WTC11 (cell line): ENCODE data around the gene HNRNPAB. TPM values are rescaled to one million over a fixed set of nuclear protein-coding genes. Genes with fewer than 3 reads are reported as not detected.
A peak's percentile ranks its signal among the peaks of the same experiment; 100 is the strongest.

Experiments
- ATAC-seq: fragments of 200-7000 bp; cut with Tn5 transposase; 2 replicates; pipeline ENCODE4 v1.10.0; 2021; ENCODE audit warnings: mild to moderate bottlenecking, moderate library complexity
- CTCF ChIA-PET: fragments of 300-600 bp; sonication (Branson Sonifier 250); formaldehyde crosslinking; loops from one replicate; lab custom pipeline; 2021; ENCODE audit warnings: antibody characterized with exemption; lab: Charles Lee
- POLR2A ChIA-PET: fragments of 350-600 bp; sonication (Branson Sonifier 250); formaldehyde crosslinking; loops from one replicate; lab custom pipeline; 2021; ENCODE audit warnings: antibody characterized with exemption; lab: Charles Lee
- DNase-seq: peaks from one replicate; pipeline ENCODE4 v3.0.0; 2021; ENCODE audit warnings: low spot score
- H3K27ac Mint-ChIP-seq: 2 replicates; pipeline ENCODE4 v1.8.0; 2021; ENCODE audit warnings: mixed read lengths
- H3K27me3 Mint-ChIP-seq: 2 replicates; pipeline ENCODE4 v1.8.0; 2021; ENCODE audit warnings: low read depth, mild to moderate bottlenecking, moderate library complexity, mixed read lengths
- H3K36me3 Mint-ChIP-seq: 2 replicates; pipeline ENCODE4 v1.8.0; 2021; ENCODE audit warnings: mixed read lengths
- H3K4me1 Mint-ChIP-seq: 2 replicates; pipeline ENCODE4 v1.8.0; 2022; ENCODE audit warnings: mixed read lengths
- H3K4me3 Mint-ChIP-seq: 2 replicates; pipeline ENCODE4 v1.8.0; 2021; ENCODE audit warnings: mild to moderate bottlenecking, moderate library complexity, mixed read lengths
- H3K9me3 Mint-ChIP-seq: 2 replicates; pipeline ENCODE4 v1.8.0; 2021; ENCODE audit warnings: mixed read lengths
- CDX4 ChIP-seq: fragments of 250-450 bp; sonication (Bioruptor Pico); IDR thresholded peaks from 2 replicates; pipeline ENCODE4 v1.9.0; 2021; ENCODE audit warnings: moderate library complexity, mild to moderate bottlenecking, inconsistent platforms, borderline replicate concordance
- CREB1 ChIP-seq: sonication (generic); formaldehyde crosslinking; IDR thresholded peaks from 2 replicates; pipeline ENCODE4 v1.8.0; 2023; ENCODE audit warnings: mild to moderate bottlenecking, missing genetic modification reagents
- CREM ChIP-seq: sonication (generic); formaldehyde crosslinking; IDR thresholded peaks from 2 replicates; pipeline ENCODE4 v1.8.1; 2022; ENCODE audit warnings: mild to moderate bottlenecking, missing genetic modification reagents, moderate library complexity
- CTCF ChIP-seq: fragments of 200-600 bp; IDR thresholded peaks from 2 replicates; pipeline ENCODE4 v1.8.0; 2022; ENCODE audit warnings: antibody characterized with exemption
- EMX1 ChIP-seq: fragments of 250-450 bp; sonication (Bioruptor Pico); IDR thresholded peaks from 2 replicates; pipeline ENCODE4 v1.8.0; 2021; ENCODE audit warnings: mild to moderate bottlenecking
- ERG ChIP-seq: fragments of 250-450 bp; sonication (Bioruptor Pico); IDR thresholded peaks from 2 replicates; pipeline ENCODE4 v1.8.0; 2021; ENCODE audit warnings: mild to moderate bottlenecking
- ETV6 ChIP-seq: sonication (generic); formaldehyde crosslinking; IDR thresholded peaks from 2 replicates; pipeline ENCODE4 v1.8.1; 2022; ENCODE audit warnings: mild to moderate bottlenecking, missing genetic modification reagents
- FOXJ3 ChIP-seq: sonication (generic); formaldehyde crosslinking; IDR thresholded peaks from 2 replicates; pipeline ENCODE4 v1.9.0; 2021; ENCODE audit warnings: missing genetic modification reagents, mild to moderate bottlenecking, borderline replicate concordance
- GABPB1 ChIP-seq: sonication (generic); formaldehyde crosslinking; IDR thresholded peaks from 2 replicates; pipeline ENCODE4 v1.8.1; 2023; ENCODE audit warnings: mild to moderate bottlenecking, missing genetic modification reagents
- NFATC4 ChIP-seq: fragments of 250-450 bp; sonication (Bioruptor Pico); IDR thresholded peaks from 2 replicates; pipeline ENCODE4 v1.9.0; 2021; ENCODE audit warnings: mild to moderate bottlenecking
- NFE2L1 ChIP-seq: sonication (generic); formaldehyde crosslinking; IDR thresholded peaks from 2 replicates; pipeline ENCODE4 v1.8.1; 2023; ENCODE audit warnings: missing genetic modification reagents
- NR3C1 ChIP-seq: sonication (generic); formaldehyde crosslinking; conservative IDR thresholded peaks from 2 replicates; pipeline ENCODE4 v1.8.1; 2023; ENCODE audit warnings: low read depth, mild to moderate bottlenecking, missing genetic modification reagents
- STAT6 ChIP-seq: sonication (generic); formaldehyde crosslinking; conservative IDR thresholded peaks from 2 replicates; pipeline ENCODE4 v1.8.1; 2023; ENCODE audit warnings: mild to moderate bottlenecking, low read depth, missing genetic modification reagents, moderate library complexity
- TEAD4 ChIP-seq: sonication (generic); formaldehyde crosslinking; IDR thresholded peaks from 2 replicates; pipeline ENCODE4 v1.8.0; 2022; ENCODE audit warnings: mild to moderate bottlenecking, missing genetic modification reagents
- ZNF416 ChIP-seq: fragments of 250-450 bp; sonication (Bioruptor Pico); IDR thresholded peaks from 2 replicates; pipeline ENCODE4 v1.9.0; 2021; ENCODE audit warnings: mild to moderate bottlenecking, inconsistent platforms
- ZNF423 ChIP-seq: fragments of 250-450 bp; sonication (Bioruptor Pico); IDR thresholded peaks from 2 replicates; pipeline ENCODE4 v2.1.2; 2022; ENCODE audit warnings: mild to moderate bottlenecking, moderate library complexity
- total RNA-seq: library from RNA; stranded (reverse); gene quantifications from 3 replicates; pipeline ENCODE4 v1.2.3, GENCODE V29; 2021
- TF ChIP-seq, protein P1 (sequence below): fragments of 250-450 bp; sonication (Bioruptor Pico); IDR thresholded peaks from 2 replicates; pipeline ENCODE4 v1.9.0; 2021; ENCODE audit warnings: mild to moderate bottlenecking, borderline replicate concordance
- TF ChIP-seq, protein P2 (sequence below): sonication (generic); formaldehyde crosslinking; IDR thresholded peaks from 2 replicates; pipeline ENCODE4 v1.8.1; 2022; ENCODE audit warnings: low read depth, missing genetic modification reagents, borderline replicate concordance
- TF ChIP-seq, protein P3 (sequence below): sonication (generic); formaldehyde crosslinking; conservative IDR thresholded peaks from 2 replicates; pipeline ENCODE4 v1.8.1; 2022; ENCODE audit warnings: mild to moderate bottlenecking, missing genetic modification reagents
- TF ChIP-seq, protein P4 (sequence below): sonication (generic); formaldehyde crosslinking; IDR thresholded peaks from 2 replicates; pipeline ENCODE4 v1.8.0; 2022; ENCODE audit warnings: mild to moderate bottlenecking, missing genetic modification reagents
- TF ChIP-seq, protein P5 (sequence below): sonication (generic); formaldehyde crosslinking; IDR thresholded peaks from 2 replicates; pipeline ENCODE4 v1.8.1; 2023; ENCODE audit warnings: mild to moderate bottlenecking, moderate library complexity, missing genetic modification reagents

The HNRNPAB gene
- total RNA-seq, 1 experiment from 2014 or later: 457 TPM

- TF ChIP-seq ETV6 (CRISPR knock-in tag): peak; percentile 82; the same call in 1 of the 2 replicates
- TF ChIP-seq CDX4: no peak
- TF ChIP-seq, protein P1, sequence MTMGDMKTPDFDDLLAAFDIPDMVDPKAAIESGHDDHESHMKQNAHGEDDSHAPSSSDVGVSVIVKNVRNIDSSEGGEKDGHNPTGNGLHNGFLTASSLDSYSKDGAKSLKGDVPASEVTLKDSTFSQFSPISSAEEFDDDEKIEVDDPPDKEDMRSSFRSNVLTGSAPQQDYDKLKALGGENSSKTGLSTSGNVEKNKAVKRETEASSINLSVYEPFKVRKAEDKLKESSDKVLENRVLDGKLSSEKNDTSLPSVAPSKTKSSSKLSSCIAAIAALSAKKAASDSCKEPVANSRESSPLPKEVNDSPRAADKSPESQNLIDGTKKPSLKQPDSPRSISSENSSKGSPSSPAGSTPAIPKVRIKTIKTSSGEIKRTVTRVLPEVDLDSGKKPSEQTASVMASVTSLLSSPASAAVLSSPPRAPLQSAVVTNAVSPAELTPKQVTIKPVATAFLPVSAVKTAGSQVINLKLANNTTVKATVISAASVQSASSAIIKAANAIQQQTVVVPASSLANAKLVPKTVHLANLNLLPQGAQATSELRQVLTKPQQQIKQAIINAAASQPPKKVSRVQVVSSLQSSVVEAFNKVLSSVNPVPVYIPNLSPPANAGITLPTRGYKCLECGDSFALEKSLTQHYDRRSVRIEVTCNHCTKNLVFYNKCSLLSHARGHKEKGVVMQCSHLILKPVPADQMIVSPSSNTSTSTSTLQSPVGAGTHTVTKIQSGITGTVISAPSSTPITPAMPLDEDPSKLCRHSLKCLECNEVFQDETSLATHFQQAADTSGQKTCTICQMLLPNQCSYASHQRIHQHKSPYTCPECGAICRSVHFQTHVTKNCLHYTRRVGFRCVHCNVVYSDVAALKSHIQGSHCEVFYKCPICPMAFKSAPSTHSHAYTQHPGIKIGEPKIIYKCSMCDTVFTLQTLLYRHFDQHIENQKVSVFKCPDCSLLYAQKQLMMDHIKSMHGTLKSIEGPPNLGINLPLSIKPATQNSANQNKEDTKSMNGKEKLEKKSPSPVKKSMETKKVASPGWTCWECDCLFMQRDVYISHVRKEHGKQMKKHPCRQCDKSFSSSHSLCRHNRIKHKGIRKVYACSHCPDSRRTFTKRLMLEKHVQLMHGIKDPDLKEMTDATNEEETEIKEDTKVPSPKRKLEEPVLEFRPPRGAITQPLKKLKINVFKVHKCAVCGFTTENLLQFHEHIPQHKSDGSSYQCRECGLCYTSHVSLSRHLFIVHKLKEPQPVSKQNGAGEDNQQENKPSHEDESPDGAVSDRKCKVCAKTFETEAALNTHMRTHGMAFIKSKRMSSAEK (CRISPR knock-in tag): no peak
- TF ChIP-seq, protein P2, sequence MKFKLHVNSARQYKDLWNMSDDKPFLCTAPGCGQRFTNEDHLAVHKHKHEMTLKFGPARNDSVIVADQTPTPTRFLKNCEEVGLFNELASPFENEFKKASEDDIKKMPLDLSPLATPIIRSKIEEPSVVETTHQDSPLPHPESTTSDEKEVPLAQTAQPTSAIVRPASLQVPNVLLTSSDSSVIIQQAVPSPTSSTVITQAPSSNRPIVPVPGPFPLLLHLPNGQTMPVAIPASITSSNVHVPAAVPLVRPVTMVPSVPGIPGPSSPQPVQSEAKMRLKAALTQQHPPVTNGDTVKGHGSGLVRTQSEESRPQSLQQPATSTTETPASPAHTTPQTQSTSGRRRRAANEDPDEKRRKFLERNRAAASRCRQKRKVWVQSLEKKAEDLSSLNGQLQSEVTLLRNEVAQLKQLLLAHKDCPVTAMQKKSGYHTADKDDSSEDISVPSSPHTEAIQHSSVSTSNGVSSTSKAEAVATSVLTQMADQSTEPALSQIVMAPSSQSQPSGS (CRISPR knock-in tag): no peak
- TF ChIP-seq, protein P3, sequence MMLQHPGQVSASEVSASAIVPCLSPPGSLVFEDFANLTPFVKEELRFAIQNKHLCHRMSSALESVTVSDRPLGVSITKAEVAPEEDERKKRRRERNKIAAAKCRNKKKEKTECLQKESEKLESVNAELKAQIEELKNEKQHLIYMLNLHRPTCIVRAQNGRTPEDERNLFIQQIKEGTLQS (CRISPR knock-in tag): no peak
- no peak for TF ChIP-seq ZNF416 (CRISPR knock-in tag)
- no peak for TF ChIP-seq NFATC4
- TF ChIP-seq NR3C1 (CRISPR knock-in tag): no peak
- TF ChIP-seq EMX1 (CRISPR knock-in tag): no peak
- TF ChIP-seq ZNF423 (CRISPR knock-in tag): no peak
- TF ChIP-seq, protein P4, sequence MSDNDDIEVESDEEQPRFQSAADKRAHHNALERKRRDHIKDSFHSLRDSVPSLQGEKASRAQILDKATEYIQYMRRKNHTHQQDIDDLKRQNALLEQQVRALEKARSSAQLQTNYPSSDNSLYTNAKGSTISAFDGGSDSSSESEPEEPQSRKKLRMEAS: peak; percentile 37; the same call in 1 of the 2 replicates
- no peak for TF ChIP-seq CTCF
- no peak for TF ChIP-seq NFE2L1 (CRISPR knock-in tag)
- no peak; the same call in 1 of the 2 replicates for TF ChIP-seq CREM (CRISPR knock-in tag)
- TF ChIP-seq CREB1 (CRISPR knock-in tag): no peak
- TF ChIP-seq TEAD4: no peak
These were observed 28.0 kb downstream of the HNRNPAB start, which contains the start of gene PHYKPL (continued) for GRCh38 chr5:178232124-178232919.

- ATAC-seq (no peak), DNase-seq (no peak)
- ChIA-PET POLR2A (no interaction called here), CTCF (interaction anchor here (0.5 to 1.5 kb wide), 7 partner anchors 9 to 599 kb away, joined by 3 to 6 read pairs (median 4); partner anchors contain the start of genes COL23A1 and HNRNPAB)
- peaks cover 30% of the 10 kb centered on the region for H3K36me3 Mint-ChIP-seq
- H3K4me1 Mint-ChIP-seq: peaks cover 17% of the 10 kb centered on the region
- peak overlapping the region; percentile 65 for H3K4me3 Mint-ChIP-seq
- H3K9me3 Mint-ChIP-seq: no peaks in the 10 kb centered on the region
- H3K27me3 Mint-ChIP-seq: no peaks in the 10 kb centered on the region
- no peak overlapping the region for H3K27ac Mint-ChIP-seq
- TF ChIP-seq ERG (CRISPR knock-in tag) (no peak), FOXJ3 (CRISPR knock-in tag) (no peak), GABPB1 (CRISPR knock-in tag) (0 out of 2 replicates have a peak, but pooled peaks have one; percentile 1), STAT6 (CRISPR knock-in tag) (0 out of 2 replicates have a peak, but pooled peaks have one; percentile 3)
- TF ChIP-seq, protein P5, sequence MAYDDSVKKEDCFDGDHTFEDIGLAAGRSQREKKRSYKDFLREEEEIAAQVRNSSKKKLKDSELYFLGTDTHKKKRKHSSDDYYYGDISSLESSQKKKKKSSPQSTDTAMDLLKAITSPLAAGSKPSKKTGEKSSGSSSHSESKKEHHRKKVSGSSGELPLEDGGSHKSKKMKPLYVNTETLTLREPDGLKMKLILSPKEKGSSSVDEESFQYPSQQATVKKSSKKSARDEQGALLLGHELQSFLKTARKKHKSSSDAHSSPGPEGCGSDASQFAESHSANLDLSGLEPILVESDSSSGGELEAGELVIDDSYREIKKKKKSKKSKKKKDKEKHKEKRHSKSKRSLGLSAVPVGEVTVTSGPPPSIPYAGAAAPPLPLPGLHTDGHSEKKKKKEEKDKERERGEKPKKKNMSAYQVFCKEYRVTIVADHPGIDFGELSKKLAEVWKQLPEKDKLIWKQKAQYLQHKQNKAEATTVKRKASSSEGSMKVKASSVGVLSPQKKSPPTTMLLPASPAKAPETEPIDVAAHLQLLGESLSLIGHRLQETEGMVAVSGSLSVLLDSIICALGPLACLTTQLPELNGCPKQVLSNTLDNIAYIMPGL (CRISPR knock-in tag): no peak
These were observed 28.6 kb downstream of the HNRNPAB start for GRCh38 chr5:178232920-178233429.
